Smooth muscle cell (in vitro differentiated cells): ENCODE data around the gene EIF3C. TPM values are rescaled to one million over a fixed set of nuclear protein-coding genes. Genes with fewer than 3 reads are reported as not detected.

ENCODE experiments used
- microRNA-seq: library from miRNA; unstranded; fragments of <30 nt; microRNA quantifications from one replicate; pipeline ENCODE4, GENCODE V29; 2016; ENCODE audit warnings: borderline number of aligned reads
- polyA plus RNA-seq: library from polyadenylated mRNA; unstranded; fragments of >200 nt; fragmentation: Nextera tagmentation; extraction: Ambion mirVana; gene quantifications from 2 replicates; pipeline ENCODE4 v1.2.1, GENCODE V29; 2016
- small RNA-seq: library from RNA; depleted of rRNA; stranded (forward); fragments of <200 nt; gene quantifications from one replicate; pipeline ENCODE3, GENCODE V24; 2014
- total RNA-seq: library from RNA; depleted of rRNA; stranded (reverse); fragments of >200 nt; gene quantifications from 2 replicates; pipeline ENCODE4 v1.2.3, GENCODE V29; 2014

EIF3C gene
- total and polyA plus RNA-seq, 2 experiments from 2014 or later, result 53.7 to 277 TPM

Small RNA genes lying within 50 kb of the gene (microRNA-seq; reads per million reads assigned to microRNA genes)
- not detected for gene MIR6862-2

Small RNA genes lying within 50 kb of the gene (small RNA-seq; reads per million reads assigned to genes)
- gene MIR6862-2, result not detected

Other genes with a start within 250 kb of the EIF3C start
- not detected in 2 replicates for gene NPIPB7, start 239.1 kb upstream of the EIF3C start, total RNA-seq
- gene NPIPB7, start 239.1 kb upstream of the EIF3C start, polyA plus RNA-seq, result not detected in 2 replicates
- gene CLN3, start 219.4 kb upstream of the EIF3C start, total RNA-seq, result 10.5 and 15.3 TPM in 2 replicates
- 19.6 and 30.9 TPM in 2 replicates for gene CLN3, start 219.4 kb upstream of the EIF3C start, polyA plus RNA-seq
- gene APOBR, start 216.8 kb upstream of the EIF3C start, total RNA-seq, result not detected in 2 replicates
- not detected in 2 replicates for gene APOBR, start 216.8 kb upstream of the EIF3C start, polyA plus RNA-seq
- gene IL27, start 204.6 kb upstream of the EIF3C start, total RNA-seq, result not detected in 2 replicates
- not detected in 2 replicates for gene IL27, start 204.6 kb upstream of the EIF3C start, polyA plus RNA-seq
- gene NUPR1, start 172.5 kb upstream of the EIF3C start, total RNA-seq, result 0.40 and 0.67 TPM in 2 replicates
- 9.9 and 22.2 TPM in 2 replicates for gene NUPR1, start 172.5 kb upstream of the EIF3C start, polyA plus RNA-seq
- gene SGF29, start 157.5 kb upstream of the EIF3C start, total RNA-seq, result 4.9 and 5.7 TPM in 2 replicates
- gene SGF29, start 157.5 kb upstream of the EIF3C start, polyA plus RNA-seq, result 9.4 and 11.9 TPM in 2 replicates
- gene SULT1A2, start 114.4 kb upstream of the EIF3C start, total RNA-seq, result not detected in 2 replicates
- gene SULT1A2, start 114.4 kb upstream of the EIF3C start, polyA plus RNA-seq, result not detected in 2 replicates
- gene SULT1A1, start 101.4 kb upstream of the EIF3C start, total RNA-seq, result 0.09 TPM in 1 of 2 replicates, not detected in the other
- 0.72 and 1.3 TPM in 2 replicates for gene SULT1A1, start 101.4 kb upstream of the EIF3C start, polyA plus RNA-seq
- gene NPIPB8, start 73.4 kb upstream of the EIF3C start, total RNA-seq, result not detected in 2 replicates
- gene NPIPB8, start 73.4 kb upstream of the EIF3C start, polyA plus RNA-seq, result 0.58 TPM in 1 of 2 replicates, not detected in the other
- gene NPIPB9, start 40.3 kb downstream of the EIF3C start, total RNA-seq, result 2.6 and 3.7 TPM in 2 replicates
- 0.32 and 0.91 TPM in 2 replicates for gene NPIPB9, start 40.3 kb downstream of the EIF3C start, polyA plus RNA-seq
- 81.2 and 89.3 TPM in 2 replicates for gene ATXN2L, start 111.5 kb downstream of the EIF3C start, total RNA-seq
- 93.3 and 108 TPM in 2 replicates for gene ATXN2L, start 111.5 kb downstream of the EIF3C start, polyA plus RNA-seq
- gene TUFM, start 134.9 kb downstream of the EIF3C start, total RNA-seq, result 67.2 and 76.1 TPM in 2 replicates
- gene TUFM, start 134.9 kb downstream of the EIF3C start, polyA plus RNA-seq, result 191 and 200 TPM in 2 replicates
- gene SH2B1, start 152.4 kb downstream of the EIF3C start, total RNA-seq, result 11.4 and 17.3 TPM in 2 replicates
- gene SH2B1, start 152.4 kb downstream of the EIF3C start, polyA plus RNA-seq, result 17.3 and 18.8 TPM in 2 replicates
- gene ATP2A1, start 167.0 kb downstream of the EIF3C start, total RNA-seq, result 0.09 and 0.36 TPM in 2 replicates
- 0.87 and 1.2 TPM in 2 replicates for gene ATP2A1, start 167.0 kb downstream of the EIF3C start, polyA plus RNA-seq
- 9.2 and 16.6 TPM in 2 replicates for gene RABEP2, start 213.8 kb downstream of the EIF3C start, total RNA-seq
- gene RABEP2, start 213.8 kb downstream of the EIF3C start, polyA plus RNA-seq, result 14.5 and 14.7 TPM in 2 replicates
- not detected in 2 replicates for gene CD19, start 220.5 kb downstream of the EIF3C start, total RNA-seq
- not detected in 2 replicates for gene CD19, start 220.5 kb downstream of the EIF3C start, polyA plus RNA-seq
- 9.7 and 19.0 TPM in 2 replicates for gene NFATC2IP, start 239.5 kb downstream of the EIF3C start, total RNA-seq
- gene NFATC2IP, start 239.5 kb downstream of the EIF3C start, polyA plus RNA-seq, result 13.1 and 15.2 TPM in 2 replicates